Measurements from ENCODE around the gene CXCL13.

DNA sequence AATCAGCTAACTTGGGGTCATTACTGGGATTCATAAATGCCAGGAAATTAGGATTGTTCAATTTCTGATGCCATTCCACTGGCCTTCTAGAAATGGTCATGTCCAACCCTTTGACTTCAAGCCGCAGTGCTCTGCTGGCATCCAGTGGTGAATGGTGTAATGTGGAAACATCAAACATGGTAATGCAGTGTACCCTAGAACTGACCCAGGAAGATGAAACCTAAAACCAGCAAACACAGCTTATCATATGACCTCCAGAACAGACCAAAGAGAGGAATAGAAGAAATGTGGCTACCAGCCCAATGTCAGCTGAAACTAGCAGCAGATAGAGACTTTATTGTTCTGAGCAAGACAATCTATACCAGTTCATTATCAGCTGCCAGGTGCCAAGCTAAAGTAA is 13.8 kb downstream of the CXCL13 start:
- TF ChIP-seq, protein P1, sequence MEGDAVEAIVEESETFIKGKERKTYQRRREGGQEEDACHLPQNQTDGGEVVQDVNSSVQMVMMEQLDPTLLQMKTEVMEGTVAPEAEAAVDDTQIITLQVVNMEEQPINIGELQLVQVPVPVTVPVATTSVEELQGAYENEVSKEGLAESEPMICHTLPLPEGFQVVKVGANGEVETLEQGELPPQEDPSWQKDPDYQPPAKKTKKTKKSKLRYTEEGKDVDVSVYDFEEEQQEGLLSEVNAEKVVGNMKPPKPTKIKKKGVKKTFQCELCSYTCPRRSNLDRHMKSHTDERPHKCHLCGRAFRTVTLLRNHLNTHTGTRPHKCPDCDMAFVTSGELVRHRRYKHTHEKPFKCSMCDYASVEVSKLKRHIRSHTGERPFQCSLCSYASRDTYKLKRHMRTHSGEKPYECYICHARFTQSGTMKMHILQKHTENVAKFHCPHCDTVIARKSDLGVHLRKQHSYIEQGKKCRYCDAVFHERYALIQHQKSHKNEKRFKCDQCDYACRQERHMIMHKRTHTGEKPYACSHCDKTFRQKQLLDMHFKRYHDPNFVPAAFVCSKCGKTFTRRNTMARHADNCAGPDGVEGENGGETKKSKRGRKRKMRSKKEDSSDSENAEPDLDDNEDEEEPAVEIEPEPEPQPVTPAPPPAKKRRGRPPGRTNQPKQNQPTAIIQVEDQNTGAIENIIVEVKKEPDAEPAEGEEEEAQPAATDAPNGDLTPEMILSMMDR (tag by site-specific recombination; IDR thresholded peaks at IDR 0.05) = no peak
- TF ChIP-seq ZSCAN5A (tag by site-specific recombination; IDR thresholded peaks at IDR 0.05) = no peak
- no peak for TF ChIP-seq TCF7L2 (IDR thresholded peaks at IDR 0.05; ENCODE audit: borderline replicate concordance, low read depth, low read length)
- TF ChIP-seq ZNF350 (tag by site-specific recombination; IDR thresholded peaks at IDR 0.05) = no peak
- no peak for TF ChIP-seq ZNF16 (tag by site-specific recombination; IDR thresholded peaks at IDR 0.05; ENCODE audit: low read depth)

Data from HEK293 (cell line).